ENCODE data around the gene FTO. TPM values are rescaled to one million over a fixed set of nuclear protein-coding genes. Genes with fewer than 3 reads are reported as not detected.
"Not testable (repeated sequence)": the region's sequence is repeated elsewhere in the genome, so short reads cannot be mapped to it uniquely, and the experiment has no call there.

Gene FTO
- total and polyA plus RNA-seq, 5 donors from 2014 or later: 58.6 to 97.6 (median 93.4) TPM

GRCh38 chr16:53844804-53845203, 140.8 kb downstream of the FTO start:
- Histone ChIP-seq H3K9me3 (ENCODE audit: control insufficient read depth in 2 of 2, low read length in 2 of 2) (no peaks in the 10 kb centered on the region), H3K36me3 (ENCODE audit: control insufficient read depth, insufficient read depth, low read length) (peaks cover 16% of the 10 kb centered on the region), H3K27ac (ENCODE audit: insufficient read depth, low read length, poor library complexity, severe bottlenecking) (no peak overlapping the region), H3K4me3 (ENCODE audit: low read depth, low read length) (no peak overlapping the region), H3K27me3 (ENCODE audit: control insufficient read depth, insufficient read depth, low read length) (no peaks in the 10 kb centered on the region), H3K4me1 (ENCODE audit: control insufficient read depth, insufficient read depth, low read length, poor library complexity, severe bottlenecking) (no peaks in the 10 kb centered on the region)
- Mint-ChIP-seq H3K27me3 (no peaks in the 10 kb centered on the region), H3K4me3 (no peak overlapping the region), H3K9me3 (no peaks in the 10 kb centered on the region), H3K4me1 (peaks cover 5 to 6% (median 5%) of the 10 kb centered on the region in 4 donors), H3K36me3 (peaks cover 30% of the 10 kb centered on the region), H3K27ac (peak overlapping the region in 1 of 3 donors; percentile 12)
- DNase-seq (no peak), ATAC-seq (ENCODE audit: low read depth in 2 of 2) (no peak)

- peaks cover 16% of the 10 kb centered on the region for H3K36me3 ChIP-seq (ENCODE audit: control insufficient read depth, insufficient read depth, low read length)
- H3K4me3 ChIP-seq (ENCODE audit: low read depth, low read length); DNase-seq; H3K27ac ChIP-seq (ENCODE audit: insufficient read depth, low read length, poor library complexity, severe bottlenecking); H3K4me1 Mint-ChIP-seq; H3K27ac Mint-ChIP-seq; H3K9me3 ChIP-seq (ENCODE audit: control insufficient read depth in 2 of 2, low read length in 2 of 2); H3K4me1 ChIP-seq (ENCODE audit: control insufficient read depth, insufficient read depth, low read length, poor library complexity, severe bottlenecking); H3K27me3 Mint-ChIP-seq; H3K9me3 Mint-ChIP-seq; ATAC-seq (ENCODE audit: low read depth in 2 of 2); H3K27me3 ChIP-seq (ENCODE audit: control insufficient read depth, insufficient read depth, low read length); H3K4me3 Mint-ChIP-seq: not testable (repeated sequence)
- H3K36me3 Mint-ChIP-seq: peaks cover 30% of the 10 kb centered on the region
Measured at GRCh38 chr16:53846549-53846948, 142.6 kb downstream of the FTO start.

GRCh38 chr16:53846971-53847370, 143.0 kb downstream of the FTO start:
- Mint-ChIP-seq H3K36me3 (peaks cover 30% of the 10 kb centered on the region), H3K27me3 (no peaks in the 10 kb centered on the region), H3K27ac (no peak overlapping the region), H3K4me3 (no peak overlapping the region), H3K4me1 (peaks cover 5 to 6% (median 5%) of the 10 kb centered on the region in 4 donors), H3K9me3 (no peaks in the 10 kb centered on the region)
- Histone ChIP-seq H3K4me1 (ENCODE audit: control insufficient read depth, insufficient read depth, low read length, poor library complexity, severe bottlenecking) (no peaks in the 10 kb centered on the region), H3K36me3 (ENCODE audit: control insufficient read depth, insufficient read depth, low read length) (peaks cover 16% of the 10 kb centered on the region), H3K4me3 (ENCODE audit: low read depth, low read length) (no peak overlapping the region), H3K27ac (ENCODE audit: insufficient read depth, low read length, poor library complexity, severe bottlenecking) (no peak overlapping the region), H3K27me3 (ENCODE audit: control insufficient read depth, insufficient read depth, low read length) (no peaks in the 10 kb centered on the region), H3K9me3 (ENCODE audit: control insufficient read depth in 2 of 2, low read length in 2 of 2) (no peaks in the 10 kb centered on the region)
- no peak for ATAC-seq (ENCODE audit: low read depth in 2 of 2)
- no peak for DNase-seq

GRCh38 chr16:53848277-53848942, 144.5 kb downstream of the FTO start:
- H3K4me3 Mint-ChIP-seq: no peak overlapping the region
- peaks cover 40% of the 10 kb centered on the region for H3K36me3 Mint-ChIP-seq
- peak overlapping the region in 1 of 3 donors; percentile 73 for H3K27ac Mint-ChIP-seq
- Histone ChIP-seq H3K4me1 (ENCODE audit: control insufficient read depth, insufficient read depth, low read length, poor library complexity, severe bottlenecking) (no peaks in the 10 kb centered on the region), H3K36me3 (ENCODE audit: control insufficient read depth, insufficient read depth, low read length) (peaks cover 16% of the 10 kb centered on the region), H3K27me3 (ENCODE audit: control insufficient read depth, insufficient read depth, low read length) (no peaks in the 10 kb centered on the region), H3K9me3 (ENCODE audit: control insufficient read depth in 2 of 2, low read length in 2 of 2) (no peaks in the 10 kb centered on the region), H3K4me3 (ENCODE audit: low read depth, low read length) (no peak overlapping the region), H3K27ac (ENCODE audit: insufficient read depth, low read length, poor library complexity, severe bottlenecking) (no peak overlapping the region)
- peaks cover 6 to 10% (median 9%) of the 10 kb centered on the region in 4 donors for H3K4me1 Mint-ChIP-seq
- DNase-seq (no peak), ATAC-seq (ENCODE audit: low read depth in 2 of 2) (no peak)
- no peaks in the 10 kb centered on the region for H3K27me3 Mint-ChIP-seq
- H3K9me3 Mint-ChIP-seq: peaks cover 0 to under 1% (median 0%) of the 10 kb centered on the region in 7 donors

GRCh38 chr16:53848950-53849349, 145.0 kb downstream of the FTO start:
- Mint-ChIP-seq H3K27ac (peak overlapping the region in 1 of 3 donors; percentile 30), H3K27me3 (no peaks in the 10 kb centered on the region), H3K36me3 (peaks cover 42% of the 10 kb centered on the region), H3K9me3 (peaks cover 0 to 2% (median 0%) of the 10 kb centered on the region in 7 donors), H3K4me3 (no peak overlapping the region), H3K4me1 (peaks cover 8 to 10% (median 10%) of the 10 kb centered on the region in 4 donors)
- Histone ChIP-seq H3K4me1 (ENCODE audit: control insufficient read depth, insufficient read depth, low read length, poor library complexity, severe bottlenecking) (no peaks in the 10 kb centered on the region), H3K27ac (ENCODE audit: insufficient read depth, low read length, poor library complexity, severe bottlenecking) (no peak overlapping the region), H3K4me3 (ENCODE audit: low read depth, low read length) (no peak overlapping the region), H3K9me3 (ENCODE audit: control insufficient read depth in 2 of 2, low read length in 2 of 2) (no peaks in the 10 kb centered on the region), H3K36me3 (ENCODE audit: control insufficient read depth, insufficient read depth, low read length) (peaks cover 16% of the 10 kb centered on the region), H3K27me3 (ENCODE audit: control insufficient read depth, insufficient read depth, low read length) (no peaks in the 10 kb centered on the region)
- no peak for DNase-seq
- ATAC-seq (ENCODE audit: low read depth in 2 of 2): no peak

DNA sequence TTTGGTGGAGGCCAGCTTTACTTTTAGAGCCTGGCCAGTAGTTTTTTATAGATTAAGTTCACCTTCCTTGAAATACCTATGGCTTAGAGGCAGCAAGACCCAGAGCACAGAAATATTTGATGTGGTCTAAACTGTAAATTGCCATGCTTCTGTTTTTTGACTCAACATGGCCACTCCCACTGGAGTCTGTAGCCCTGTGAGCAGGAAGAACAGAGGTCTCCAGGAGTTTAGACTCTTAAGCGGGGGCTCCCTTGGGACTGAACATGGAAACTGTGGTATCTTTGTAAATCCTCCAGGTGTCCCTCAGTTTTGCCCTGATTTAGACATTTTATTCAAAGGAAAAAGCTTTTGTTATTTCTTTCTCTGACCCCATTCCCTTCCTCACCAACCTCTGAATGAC, 145.6 kb downstream of the FTO start:
- no peak for ATAC-seq (ENCODE audit: low read depth in 2 of 2)
- Histone ChIP-seq H3K4me1 (ENCODE audit: control insufficient read depth, insufficient read depth, low read length, poor library complexity, severe bottlenecking) (no peaks in the 10 kb centered on the region), H3K4me3 (ENCODE audit: low read depth, low read length) (no peak overlapping the region), H3K27me3 (ENCODE audit: control insufficient read depth, insufficient read depth, low read length) (no peaks in the 10 kb centered on the region), H3K36me3 (ENCODE audit: control insufficient read depth, insufficient read depth, low read length) (peaks cover 12% of the 10 kb centered on the region), H3K27ac (ENCODE audit: insufficient read depth, low read length, poor library complexity, severe bottlenecking) (no peak overlapping the region), H3K9me3 (ENCODE audit: control insufficient read depth in 2 of 2, low read length in 2 of 2) (no peaks in the 10 kb centered on the region)
- Mint-ChIP-seq H3K4me1 (peaks cover 9 to 14% (median 10%) of the 10 kb centered on the region in 4 donors), H3K27me3 (no peaks in the 10 kb centered on the region), H3K27ac (peak overlapping the region in 1 of 3 donors; percentile 30), H3K36me3 (peaks cover 42% of the 10 kb centered on the region), H3K9me3 (peaks cover 0 to 6% (median 0%) of the 10 kb centered on the region in 7 donors), H3K4me3 (no peak overlapping the region)
- no peak for DNase-seq

- H3K4me3 Mint-ChIP-seq: no peak overlapping the region
- H3K27ac ChIP-seq (ENCODE audit: insufficient read depth, low read length, poor library complexity, severe bottlenecking): no peak overlapping the region
- H3K4me3 ChIP-seq (ENCODE audit: low read depth, low read length): no peak overlapping the region
- no peaks in the 10 kb centered on the region for H3K4me1 ChIP-seq (ENCODE audit: control insufficient read depth, insufficient read depth, low read length, poor library complexity, severe bottlenecking)
- no peaks in the 10 kb centered on the region for H3K27me3 ChIP-seq (ENCODE audit: control insufficient read depth, insufficient read depth, low read length)
- H3K36me3 ChIP-seq (ENCODE audit: control insufficient read depth, insufficient read depth, low read length): peaks cover 9% of the 10 kb centered on the region
- H3K4me1 Mint-ChIP-seq: peaks cover 9 to 15% (median 10%) of the 10 kb centered on the region in 4 donors
- peaks cover 0 to 8% (median 0%) of the 10 kb centered on the region in 7 donors for H3K9me3 Mint-ChIP-seq
- ATAC-seq (ENCODE audit: low read depth in 2 of 2) (no peak), DNase-seq (no peak)
- peaks cover 42% of the 10 kb centered on the region for H3K36me3 Mint-ChIP-seq
- no peaks in the 10 kb centered on the region for H3K9me3 ChIP-seq (ENCODE audit: control insufficient read depth in 2 of 2, low read length in 2 of 2)
- no peaks in the 10 kb centered on the region for H3K27me3 Mint-ChIP-seq
- H3K27ac Mint-ChIP-seq: no peak overlapping the region
Measured at GRCh38 chr16:53849994-53850393, 146.0 kb downstream of the FTO start.

GRCh38 chr16:53852678-53853077, 148.7 kb downstream of the FTO start:
- Mint-ChIP-seq H3K4me3 (no peak overlapping the region), H3K27me3 (no peaks in the 10 kb centered on the region), H3K36me3 (peaks cover 40% of the 10 kb centered on the region), H3K9me3 (peaks cover 0 to 8% (median 0%) of the 10 kb centered on the region in 7 donors), H3K27ac (no peak overlapping the region), H3K4me1 (peaks cover 7 to 17% (median 10%) of the 10 kb centered on the region in 4 donors)
- DNase-seq: no peak
- ATAC-seq (ENCODE audit: low read depth in 2 of 2): no peak
- H3K4me3 ChIP-seq (ENCODE audit: low read depth, low read length): no peak overlapping the region
- no peaks in the 10 kb centered on the region for H3K4me1 ChIP-seq (ENCODE audit: control insufficient read depth, insufficient read depth, low read length, poor library complexity, severe bottlenecking)
- H3K9me3 ChIP-seq (ENCODE audit: control insufficient read depth in 2 of 2, low read length in 2 of 2): no peaks in the 10 kb centered on the region
- H3K27ac ChIP-seq (ENCODE audit: insufficient read depth, low read length, poor library complexity, severe bottlenecking): no peak overlapping the region
- no peaks in the 10 kb centered on the region for H3K27me3 ChIP-seq (ENCODE audit: control insufficient read depth, insufficient read depth, low read length)
- H3K36me3 ChIP-seq (ENCODE audit: control insufficient read depth, insufficient read depth, low read length): peaks cover 2% of the 10 kb centered on the region

Measured in CD4-positive, CD25-positive, alpha-beta regulatory T cell (primary cell).